Measurements from ENCODE around the gene RELB.

The RELB gene

GRCh38 chr19:44990459-44990858, 10.8 kb upstream of the RELB start (continued):
- no peak for TF ChIP-seq CSRNP3 (CRISPR knock-in tag; IDR thresholded peaks at IDR 0.05)
- TF ChIP-seq ZNF565 (CRISPR knock-in tag; conservative IDR thresholded peaks at IDR 0.05; ENCODE audit: low read depth), result no peak
- no peak for TF ChIP-seq ZNF8 (CRISPR knock-in tag; IDR thresholded peaks at IDR 0.05)
- TF ChIP-seq ESRRG (CRISPR knock-in tag; IDR thresholded peaks at IDR 0.05), result no peak
- no peak for TF ChIP-seq RARB (CRISPR knock-in tag; IDR thresholded peaks at IDR 0.05)
- TF ChIP-seq ZNF70 (CRISPR knock-in tag; IDR thresholded peaks at IDR 0.05), result no peak
- TF ChIP-seq TCF4 (CRISPR knock-in tag; IDR thresholded peaks at IDR 0.05; ENCODE audit: borderline replicate concordance), result no peak
- no peak for TF ChIP-seq TOX (CRISPR knock-in tag; IDR thresholded peaks at IDR 0.05; ENCODE audit: borderline replicate concordance)
- TF ChIP-seq SNAI2 (CRISPR knock-in tag; IDR thresholded peaks at IDR 0.05), result no peak

GRCh38 chr19:44990966-44991365, 10.3 kb upstream of the RELB start:
- no peak for ATAC-seq
- TF ChIP-seq ZNF565 (CRISPR knock-in tag; conservative IDR thresholded peaks at IDR 0.05; ENCODE audit: low read depth), result no peak
- no peak for TF ChIP-seq TOX (CRISPR knock-in tag; IDR thresholded peaks at IDR 0.05; ENCODE audit: borderline replicate concordance)
- TF ChIP-seq CREB5 (CRISPR knock-in tag; IDR thresholded peaks at IDR 0.05; ENCODE audit: low read depth), result no peak
- no peak for TF ChIP-seq CSDC2 (CRISPR knock-in tag; IDR thresholded peaks at IDR 0.05)
- TF ChIP-seq OSR1 (CRISPR knock-in tag; IDR thresholded peaks at IDR 0.05), result no peak
- no peak for TF ChIP-seq ESRRG (CRISPR knock-in tag; IDR thresholded peaks at IDR 0.05)
- no peak for TF ChIP-seq TCF4 (CRISPR knock-in tag; IDR thresholded peaks at IDR 0.05; ENCODE audit: borderline replicate concordance)
- no peak for TF ChIP-seq PPARA (CRISPR knock-in tag; IDR thresholded peaks at IDR 0.05; ENCODE audit: borderline replicate concordance)
- TF ChIP-seq ZC3H10 (CRISPR knock-in tag; IDR thresholded peaks at IDR 0.05), result no peak
- no peak for TF ChIP-seq SNAI2 (CRISPR knock-in tag; IDR thresholded peaks at IDR 0.05)

- no peak for ATAC-seq
- TF ChIP-seq ZNF565 (CRISPR knock-in tag; conservative IDR thresholded peaks at IDR 0.05; ENCODE audit: low read depth) (no peak), POU6F1 (CRISPR knock-in tag; IDR thresholded peaks at IDR 0.05; ENCODE audit: borderline replicate concordance, low read depth) (no peak), PATZ1 (CRISPR knock-in tag; IDR thresholded peaks at IDR 0.05; ENCODE audit: borderline replicate concordance) (no peak), ZC3H10 (CRISPR knock-in tag; IDR thresholded peaks at IDR 0.05) (no peak), BACH2 (CRISPR knock-in tag; IDR thresholded peaks at IDR 0.05; ENCODE audit: borderline replicate concordance) (no peak), SNAI2 (CRISPR knock-in tag; IDR thresholded peaks at IDR 0.05) (no peak), CSRNP3 (CRISPR knock-in tag; IDR thresholded peaks at IDR 0.05) (no peak)
These were observed 8.7 kb upstream of the RELB start for GRCh38 chr19:44992336-44993163.

GRCh38 chr19:44993526-44993925, 7.7 kb upstream of the RELB start:
- TF ChIP-seq POU6F1 (CRISPR knock-in tag; IDR thresholded peaks at IDR 0.05; ENCODE audit: borderline replicate concordance, low read depth) (no peak), GLIS3 (CRISPR knock-in tag; IDR thresholded peaks at IDR 0.05) (no peak), PATZ1 (CRISPR knock-in tag; IDR thresholded peaks at IDR 0.05; ENCODE audit: borderline replicate concordance) (no peak), CSDC2 (CRISPR knock-in tag; IDR thresholded peaks at IDR 0.05) (no peak)
- ATAC-seq, result no peak

Data from SK-N-SH treated with all-trans-retinoic acid at 6 μM for 48 hours (cell line).